ENCODE results near the gene DEPP1. TPM values are rescaled to one million over a fixed set of nuclear protein-coding genes. Genes with fewer than 3 reads are reported as not detected.
A peak's percentile ranks its signal among the peaks of the same experiment; 100 is the strongest.

Gene DEPP1
- polyA plus RNA-seq, 2 of the 4 experiments (the other 2 are of a cell fraction) = 0.46 to 0.92 TPM

DNA sequence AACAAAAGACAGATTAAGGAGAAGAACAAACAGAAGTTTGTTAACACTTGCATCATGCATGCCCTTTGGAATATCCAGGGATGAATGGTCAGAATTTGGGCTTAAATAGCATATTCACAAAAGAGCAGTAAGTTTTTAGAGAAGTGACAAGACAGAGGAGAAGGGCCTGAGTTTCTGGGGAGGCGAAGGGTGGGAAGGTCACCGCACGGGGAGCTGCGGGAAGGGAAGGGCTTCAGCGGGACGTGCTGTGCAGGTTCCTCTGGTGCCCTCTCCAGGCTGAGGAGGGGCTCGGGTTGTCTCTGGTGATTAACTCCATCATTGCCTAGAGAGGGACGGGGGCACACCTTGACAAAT lies 11.7 kb upstream of the DEPP1 start:
- Histone ChIP-seq H3K27ac (no peak overlapping the region), H3K4me3 (no peak overlapping the region), H3K4me2 (no peak overlapping the region), H3K4me1 (peaks cover 4% of the 10 kb centered on the region; the same call in 2 of the 3 replicates), H3K9me3 (no peaks in the 10 kb centered on the region)
- 38% methylated on average over 8 of the region's 8 CpGs for WGBS (ENCODE audit: missing lambda C conversion rate)
- POLR2A ChIA-PET = interaction anchor here (0.8 kb wide), 1 partner anchor 11 kb away, joined by 4 read pairs; the partner anchor contains the start of gene DEPP1
- ATAC-seq (peak in 1 of 2 experiments; percentile 78; a peak in 3 of 6 replicates), FAIRE-seq (no peak), DNase-seq (ENCODE audit: low read depth in 1 of 2, low spot score in 1 of 2) (no peak)
- no peak for TF ChIP-seq CEBPB (IDR thresholded peaks at IDR 0.05)
- TF ChIP-seq RAD21 (conservative IDR thresholded peaks at IDR 0.05 in 1 of 2, IDR thresholded peaks at IDR 0.05 in 1 of 2) = peak; percentile 35 to 43; a peak in 4 of 5 replicates
- no peak for TF ChIP-seq FOSB (CRISPR knock-in tag; IDR thresholded peaks at IDR 0.05)
- TF ChIP-seq RNF2 (IDR thresholded peaks at IDR 0.05; ENCODE audit: borderline replicate concordance, low read depth) = no peak
- TF ChIP-seq PHF8 (IDR thresholded peaks at IDR 0.05; ENCODE audit: borderline replicate concordance, low read depth) = no peak
- TF ChIP-seq TFCP2L1 (CRISPR knock-in tag; IDR thresholded peaks at IDR 0.05) = no peak
- peak; percentile 18; the same call in 2 of the 3 replicates for TF ChIP-seq CTCF (IDR thresholded peaks at IDR 0.05)
- no peak for TF ChIP-seq TP53 (CRISPR knock-in tag; IDR thresholded peaks at IDR 0.05)
- TF ChIP-seq, protein P1, sequence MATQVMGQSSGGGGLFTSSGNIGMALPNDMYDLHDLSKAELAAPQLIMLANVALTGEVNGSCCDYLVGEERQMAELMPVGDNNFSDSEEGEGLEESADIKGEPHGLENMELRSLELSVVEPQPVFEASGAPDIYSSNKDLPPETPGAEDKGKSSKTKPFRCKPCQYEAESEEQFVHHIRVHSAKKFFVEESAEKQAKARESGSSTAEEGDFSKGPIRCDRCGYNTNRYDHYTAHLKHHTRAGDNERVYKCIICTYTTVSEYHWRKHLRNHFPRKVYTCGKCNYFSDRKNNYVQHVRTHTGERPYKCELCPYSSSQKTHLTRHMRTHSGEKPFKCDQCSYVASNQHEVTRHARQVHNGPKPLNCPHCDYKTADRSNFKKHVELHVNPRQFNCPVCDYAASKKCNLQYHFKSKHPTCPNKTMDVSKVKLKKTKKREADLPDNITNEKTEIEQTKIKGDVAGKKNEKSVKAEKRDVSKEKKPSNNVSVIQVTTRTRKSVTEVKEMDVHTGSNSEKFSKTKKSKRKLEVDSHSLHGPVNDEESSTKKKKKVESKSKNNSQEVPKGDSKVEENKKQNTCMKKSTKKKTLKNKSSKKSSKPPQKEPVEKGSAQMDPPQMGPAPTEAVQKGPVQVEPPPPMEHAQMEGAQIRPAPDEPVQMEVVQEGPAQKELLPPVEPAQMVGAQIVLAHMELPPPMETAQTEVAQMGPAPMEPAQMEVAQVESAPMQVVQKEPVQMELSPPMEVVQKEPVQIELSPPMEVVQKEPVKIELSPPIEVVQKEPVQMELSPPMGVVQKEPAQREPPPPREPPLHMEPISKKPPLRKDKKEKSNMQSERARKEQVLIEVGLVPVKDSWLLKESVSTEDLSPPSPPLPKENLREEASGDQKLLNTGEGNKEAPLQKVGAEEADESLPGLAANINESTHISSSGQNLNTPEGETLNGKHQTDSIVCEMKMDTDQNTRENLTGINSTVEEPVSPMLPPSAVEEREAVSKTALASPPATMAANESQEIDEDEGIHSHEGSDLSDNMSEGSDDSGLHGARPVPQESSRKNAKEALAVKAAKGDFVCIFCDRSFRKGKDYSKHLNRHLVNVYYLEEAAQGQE (IDR thresholded peaks at IDR 0.05) = no peak
- no peak for TF ChIP-seq MAZ (IDR thresholded peaks at IDR 0.05; ENCODE audit: borderline replicate concordance, low read depth, low read length)
- no peak for TF ChIP-seq HOXB13 (CRISPR knock-in tag; IDR thresholded peaks at IDR 0.05; ENCODE audit: low read depth)
- CTCF ChIA-PET = interaction anchor here (0.6 to 4.3 kb wide), 8 partner anchors 10 to 1259 kb away, joined by 3 to 30 read pairs (median 4); partner anchors contain the start of gene DEPP1

DNA sequence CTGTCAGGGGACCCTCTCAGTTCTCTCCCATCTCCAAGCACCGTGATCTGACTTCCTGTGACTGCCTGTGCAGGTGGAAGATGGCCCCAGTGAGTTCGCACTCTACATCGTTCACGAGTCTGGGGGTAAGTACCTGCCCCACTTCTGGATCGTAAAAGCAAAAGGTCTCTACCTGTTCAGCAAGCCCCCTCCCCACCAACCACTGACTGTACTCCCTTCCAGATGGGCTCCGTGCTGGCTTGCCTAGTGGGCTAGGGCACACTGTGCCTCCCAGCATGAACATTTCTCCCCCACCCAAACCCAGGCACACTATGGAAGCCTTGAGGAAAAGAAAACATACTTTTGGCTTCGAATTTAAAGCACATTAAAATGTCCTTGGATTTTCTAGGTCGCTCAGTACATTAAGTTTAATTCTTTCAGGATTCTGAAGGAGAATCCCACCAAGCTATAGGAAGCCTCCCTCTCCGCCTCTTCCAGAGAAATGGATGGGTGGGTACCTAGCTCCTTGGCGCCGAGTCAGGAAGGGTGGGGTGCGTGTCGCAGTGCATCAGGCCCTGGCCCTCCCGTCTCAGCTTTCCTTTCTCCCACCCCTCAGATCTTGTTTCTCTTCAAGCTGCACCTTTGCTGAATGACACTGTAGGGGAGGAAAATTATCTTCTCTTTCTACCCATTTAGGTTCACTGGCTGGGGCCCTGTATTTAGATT lies 11.1 kb upstream of the DEPP1 start:
- no peak for ATAC-seq
- Histone ChIP-seq H3K4me1 (peaks cover 10% of the 10 kb centered on the region; the same call in 2 of the 3 replicates), H3K4me2 (no peak overlapping the region), H3K27ac (no peak overlapping the region), H3K4me3 (no peak overlapping the region), H3K9me3 (no peaks in the 10 kb centered on the region)
- FAIRE-seq = no peak
- WGBS (ENCODE audit: missing lambda C conversion rate) = 78% methylated on average over 14 of the region's 14 CpGs
- POLR2A ChIA-PET = interaction anchor here (0.8 kb wide), 1 partner anchor 11 kb away, joined by 4 read pairs; the partner anchor contains the start of gene DEPP1
- no peak for DNase-seq (ENCODE audit: low read depth in 1 of 2, low spot score in 1 of 2)
- CTCF ChIA-PET = interaction anchor here (0.9 to 4.3 kb wide), 8 partner anchors 9 to 60 kb away, joined by 3 to 30 read pairs (median 4); partner anchors contain the start of gene DEPP1
- no peak for TF ChIP-seq NFE2L2 (conservative IDR thresholded peaks at IDR 0.05; ENCODE audit: low read length)
- no peak for TF ChIP-seq EHMT2 (IDR thresholded peaks at IDR 0.05; ENCODE audit: low read depth)
- TF ChIP-seq EP300 (IDR thresholded peaks at IDR 0.05) = no peak
- no peak for TF ChIP-seq KDM1A (IDR thresholded peaks at IDR 0.05; ENCODE audit: low read depth)
- TF ChIP-seq ESRRA (IDR thresholded peaks at IDR 0.05; ENCODE audit: borderline replicate concordance, low read length) = no peak
- no peak for TF ChIP-seq TP53 (CRISPR knock-in tag; IDR thresholded peaks at IDR 0.05)
- TF ChIP-seq FOSL2 (IDR thresholded peaks at IDR 0.05) = no peak
- TF ChIP-seq FOSL2 (CRISPR knock-in tag; IDR thresholded peaks at IDR 0.05) = no peak
- TF ChIP-seq MAZ (IDR thresholded peaks at IDR 0.05; ENCODE audit: borderline replicate concordance, low read depth, low read length) = no peak
